GM13977 (cell line): ENCODE results near the gene L1CAM.
A peak's percentile ranks its signal among the peaks of the same experiment; 100 is the strongest.

Experiments
- DNase-seq: peaks from one replicate; pipeline ENCODE4 v3.0.0; 2012; ENCODE audit warnings: low spot score
- in situ Hi-C: fragments of 300-500 bp; cut with MboI; formaldehyde crosslinking; loops from one replicate; pipeline ENCODE4 v1.12.0; 2022; ENCODE audit warnings: low sequenced_read_pairs, low pct_unique_long_range_greater_than_20kb, mixed read lengths, inconsistent platforms; ENCODE audit not compliant: unreplicated experiment
- TF ChIP-seq, protein P1 (sequence below): IDR thresholded peaks from 2 replicates; pipeline ENCODE4 v1.5.1; 2012; ENCODE audit warnings: mild to moderate bottlenecking, control low read depth; ENCODE audit not compliant: insufficient read depth; ENCODE audit errors: extremely low read depth, missing control alignments

The L1CAM gene

DNA sequence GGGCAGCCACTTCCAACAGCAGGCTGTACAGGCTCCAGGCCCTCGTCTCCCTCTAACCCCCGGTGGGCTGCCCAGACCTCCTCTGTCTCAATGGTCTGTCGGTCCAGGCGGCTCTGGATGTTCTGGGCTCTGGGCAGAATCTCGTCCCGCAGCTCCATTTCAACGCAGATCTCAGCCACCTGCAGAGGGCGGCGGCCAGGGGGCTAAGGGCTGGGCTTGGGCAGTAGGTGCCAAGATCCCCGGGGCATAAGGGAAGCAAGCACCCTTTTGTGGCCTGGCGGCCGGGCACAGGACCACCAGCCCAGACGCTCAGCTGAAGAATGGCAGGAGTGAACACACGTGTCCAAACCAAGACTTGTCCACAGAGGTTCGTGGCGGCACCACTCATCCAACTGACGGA lies 27.7 kb upstream of the L1CAM start:
- in situ Hi-C loops = no loop called here
- no peak for DNase-seq
- TF ChIP-seq, protein P1, sequence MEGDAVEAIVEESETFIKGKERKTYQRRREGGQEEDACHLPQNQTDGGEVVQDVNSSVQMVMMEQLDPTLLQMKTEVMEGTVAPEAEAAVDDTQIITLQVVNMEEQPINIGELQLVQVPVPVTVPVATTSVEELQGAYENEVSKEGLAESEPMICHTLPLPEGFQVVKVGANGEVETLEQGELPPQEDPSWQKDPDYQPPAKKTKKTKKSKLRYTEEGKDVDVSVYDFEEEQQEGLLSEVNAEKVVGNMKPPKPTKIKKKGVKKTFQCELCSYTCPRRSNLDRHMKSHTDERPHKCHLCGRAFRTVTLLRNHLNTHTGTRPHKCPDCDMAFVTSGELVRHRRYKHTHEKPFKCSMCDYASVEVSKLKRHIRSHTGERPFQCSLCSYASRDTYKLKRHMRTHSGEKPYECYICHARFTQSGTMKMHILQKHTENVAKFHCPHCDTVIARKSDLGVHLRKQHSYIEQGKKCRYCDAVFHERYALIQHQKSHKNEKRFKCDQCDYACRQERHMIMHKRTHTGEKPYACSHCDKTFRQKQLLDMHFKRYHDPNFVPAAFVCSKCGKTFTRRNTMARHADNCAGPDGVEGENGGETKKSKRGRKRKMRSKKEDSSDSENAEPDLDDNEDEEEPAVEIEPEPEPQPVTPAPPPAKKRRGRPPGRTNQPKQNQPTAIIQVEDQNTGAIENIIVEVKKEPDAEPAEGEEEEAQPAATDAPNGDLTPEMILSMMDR = no peak

GRCh38 chrX:153913211-153913610 lies 27.2 kb upstream of the L1CAM start:
- TF ChIP-seq, protein P1 = no peak
- in situ Hi-C loops = no loop called here
- DNase-seq = no peak

DNA sequence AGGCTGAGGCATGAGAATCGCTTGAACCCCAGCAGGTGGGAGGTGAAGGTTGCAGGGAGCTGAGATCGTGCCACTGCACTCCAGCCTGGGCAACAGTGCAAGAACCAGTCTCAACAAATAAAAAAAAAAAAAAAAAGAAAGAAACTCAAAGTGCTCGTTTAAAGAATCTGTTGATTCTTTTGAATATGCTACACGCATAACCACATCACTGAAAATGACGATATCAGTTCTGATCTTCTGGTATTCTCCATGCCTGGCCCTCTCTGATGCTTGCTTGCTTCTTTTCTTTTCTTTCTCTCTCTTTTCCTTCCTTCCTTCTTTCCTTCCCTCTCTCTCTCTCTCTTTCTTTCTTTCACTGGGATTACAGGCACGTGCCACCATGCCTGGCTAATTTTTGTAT lies 25.8 kb upstream of the L1CAM start:
- in situ Hi-C loops = no loop called here
- TF ChIP-seq, protein P1 = no peak
- no peak for DNase-seq

- TF ChIP-seq, protein P1 = no peak
- in situ Hi-C loops = no loop called here
- no peak for DNase-seq
Measured at GRCh38 chrX:153910446-153910845, 24.5 kb upstream of the L1CAM start.

- TF ChIP-seq, protein P1 = no peak
- in situ Hi-C loops = no loop called here
- no peak for DNase-seq
Measured at GRCh38 chrX:153909980-153910360, 24.0 kb upstream of the L1CAM start.

DNA sequence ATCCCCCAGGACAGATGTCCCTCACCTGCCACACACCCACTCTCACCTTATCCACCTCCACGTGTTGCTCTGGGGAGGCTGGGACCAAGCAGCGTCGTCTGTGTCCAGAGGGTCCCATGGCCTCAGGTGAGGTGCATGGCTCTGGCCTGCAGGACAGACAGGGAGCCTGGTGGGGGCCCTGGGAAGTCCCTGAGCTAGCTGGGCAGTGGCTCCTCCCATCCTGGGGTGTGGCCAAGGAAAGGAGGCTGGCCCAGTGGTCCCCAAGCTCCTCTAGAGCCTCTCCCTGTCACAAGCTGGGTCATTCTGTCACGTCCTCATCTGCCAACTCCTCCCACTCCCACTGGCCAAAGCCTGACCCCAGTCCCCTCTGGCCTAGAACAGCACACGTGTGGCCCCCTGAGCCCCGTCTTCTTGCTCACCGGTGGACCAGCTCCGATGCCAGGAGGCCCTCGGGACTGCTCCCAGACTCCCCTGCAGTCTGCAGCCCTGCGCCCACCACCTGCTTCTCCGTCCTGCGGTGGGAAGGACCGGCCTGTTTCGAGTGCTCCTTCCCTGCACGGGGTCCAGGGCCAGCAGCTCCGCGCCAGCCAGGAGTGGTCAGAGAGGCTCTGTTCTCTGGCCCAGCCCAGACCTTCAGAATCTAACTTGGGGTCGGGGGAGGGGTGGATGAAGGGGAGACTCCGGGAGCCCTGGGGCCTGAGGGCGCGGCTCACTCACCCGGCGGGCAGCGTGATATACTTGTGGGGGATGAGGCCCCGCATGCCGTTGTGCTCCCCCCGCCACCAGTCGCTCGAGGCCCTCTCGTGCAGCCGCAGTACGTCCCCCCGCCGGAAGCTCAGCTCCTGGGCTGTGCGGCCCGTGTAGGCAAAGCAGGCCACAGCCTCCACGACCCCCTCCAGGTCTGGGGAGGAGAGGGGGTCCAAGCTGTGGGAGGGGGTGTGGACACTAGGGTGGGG lies 23.3 kb upstream of the L1CAM start:
- TF ChIP-seq, protein P1 = no peak
- in situ Hi-C loops = no loop called here
- peak; percentile 69 for DNase-seq
